GM19351 (cell line): Measurements from ENCODE around the gene HOXA7.

Experiments used
- ATAC-seq: cut with Tn5 transposase; IDR thresholded peaks from one replicate; pipeline ENCODE4 v1.9.1; 2021; ENCODE audit warnings: mild to moderate bottlenecking, moderate library complexity; ENCODE audit not compliant: unreplicated experiment

The HOXA7 gene

GRCh38 chr7:27138472-27138871 lies 18.0 kb downstream of the HOXA7 start:
- ATAC-seq: no peak

GRCh38 chr7:27137640-27138315 lies 18.7 kb downstream of the HOXA7 start:
- no peak for ATAC-seq

- ATAC-seq: no peak
These were observed 22.1 kb downstream of the HOXA7 start for GRCh38 chr7:27134392-27134791.

- ATAC-seq: no peak
These were observed 22.9 kb downstream of the HOXA7 start for GRCh38 chr7:27133409-27134231.

- ATAC-seq: no peak
These were observed 23.5 kb downstream of the HOXA7 start for GRCh38 chr7:27132978-27133377.

GRCh38 chr7:27132214-27132613 lies 24.3 kb downstream of the HOXA7 start:
- ATAC-seq: no peak

GRCh38 chr7:27131390-27131819 lies 25.1 kb downstream of the HOXA7 start:
- ATAC-seq: no peak

- ATAC-seq: peak; percentile 67
These were observed 25.7 kb downstream of the HOXA7 start, which contains the start of gene HOXA4 for GRCh38 chr7:27130540-27131389. Gene HOXA4 (minus strand): TSS chr7:27130757. CDS start chr7:27130733, 24 bp downstream.

- no peak for ATAC-seq
These were observed 26.5 kb downstream of the HOXA7 start for GRCh38 chr7:27129729-27130539.

- no peak for ATAC-seq
These were observed 27.4 kb downstream of the HOXA7 start for GRCh38 chr7:27128776-27129728.

- ATAC-seq: no peak
These were observed 28.4 kb downstream of the HOXA7 start for GRCh38 chr7:27128034-27128433.

GRCh38 chr7:27126596-27127327 lies 29.7 kb downstream of the HOXA7 start:
- no peak for ATAC-seq

- no peak for ATAC-seq
These were observed 30.5 kb downstream of the HOXA7 start for GRCh38 chr7:27125986-27126394.

GRCh38 chr7:27124902-27125689 lies 31.4 kb downstream of the HOXA7 start:
- no peak for ATAC-seq

GRCh38 chr7:27124096-27124901 lies 32.2 kb downstream of the HOXA7 start:
- ATAC-seq: no peak

- no peak for ATAC-seq
These were observed 32.9 kb downstream of the HOXA7 start for GRCh38 chr7:27123477-27124053.
